SK-N-SH treated with all-trans-retinoic acid at 6 μM for 48 hours (cell line): ENCODE measurements around the gene CDK18.

ENCODE experiments used
- ATAC-seq: fragments of 200-7000 bp; cut with Tn5 transposase; 3 replicates; pipeline ENCODE4 v1.9.1; 2020; ENCODE audit warnings: mild to moderate bottlenecking, moderate library complexity
- ARNTL ChIP-seq: fragments of 450-650 bp; formaldehyde crosslinking; IDR thresholded peaks from 2 replicates; pipeline ENCODE4 v1.5.0; 2020; ENCODE audit warnings: low read depth, mild to moderate bottlenecking, moderate library complexity, borderline replicate concordance
- CREB5 ChIP-seq: fragments of 250-450 bp; sonication (Bioruptor Pico); IDR thresholded peaks from 2 replicates; pipeline ENCODE4 v1.5.1; 2020; ENCODE audit warnings: low read depth, mild to moderate bottlenecking, moderate library complexity
- CSDC2 ChIP-seq: fragments of 250-450 bp; sonication (Bioruptor Pico); IDR thresholded peaks from 2 replicates; pipeline ENCODE4 v1.5.0; 2020; ENCODE audit warnings: mild to moderate bottlenecking, moderate library complexity
- CSRNP3 ChIP-seq: fragments of 250-450 bp; sonication (Bioruptor Pico); IDR thresholded peaks from 2 replicates; pipeline ENCODE4 v1.5.1; 2021; ENCODE audit warnings: mild to moderate bottlenecking, moderate library complexity
- ESRRG ChIP-seq: fragments of 250-450 bp; sonication (Bioruptor Pico); IDR thresholded peaks from 2 replicates; pipeline ENCODE4 v1.6.1; 2021; ENCODE audit warnings: mild to moderate bottlenecking
- GLIS3 ChIP-seq: fragments of 250-450 bp; sonication (Bioruptor Pico); IDR thresholded peaks from 2 replicates; pipeline ENCODE4 v1.5.0; 2020; ENCODE audit warnings: mild to moderate bottlenecking, moderate library complexity
- ISL1 ChIP-seq: fragments of 250-450 bp; sonication (Bioruptor Pico); IDR thresholded peaks from 2 replicates; pipeline ENCODE4 v2.1.2; 2022; ENCODE audit warnings: mild to moderate bottlenecking, moderate library complexity
- PATZ1 ChIP-seq: fragments of 250-450 bp; sonication (Bioruptor Pico); IDR thresholded peaks from 2 replicates; pipeline ENCODE4 v1.8.0; 2020; ENCODE audit warnings: mild to moderate bottlenecking, moderate library complexity, borderline replicate concordance
- POU6F1 ChIP-seq: fragments of 250-450 bp; sonication (Bioruptor Pico); IDR thresholded peaks from 2 replicates; pipeline ENCODE4 v1.8.0; 2021; ENCODE audit warnings: low read depth, mild to moderate bottlenecking, moderate library complexity, borderline replicate concordance
- PPARA ChIP-seq: fragments of 250-450 bp; sonication (Bioruptor Pico); IDR thresholded peaks from 2 replicates; pipeline ENCODE4 v1.5.0; 2020; ENCODE audit warnings: mild to moderate bottlenecking, borderline replicate concordance
- RARB ChIP-seq: fragments of 250-450 bp; sonication (Bioruptor Pico); IDR thresholded peaks from 2 replicates; pipeline ENCODE4 v1.8.0; 2021; ENCODE audit warnings: mild to moderate bottlenecking, moderate library complexity
- SNAI2 ChIP-seq: fragments of 250-450 bp; sonication (Bioruptor Pico); IDR thresholded peaks from 2 replicates; pipeline ENCODE4 v1.5.0; 2020; ENCODE audit warnings: mild to moderate bottlenecking, moderate library complexity
- TCF4 ChIP-seq: fragments of 250-450 bp; sonication (Bioruptor Pico); IDR thresholded peaks from 2 replicates; pipeline ENCODE4 v1.8.0; 2021; ENCODE audit warnings: mild to moderate bottlenecking, moderate library complexity, borderline replicate concordance
- TOX ChIP-seq: fragments of 250-450 bp; sonication (Bioruptor Pico); IDR thresholded peaks from 2 replicates; pipeline ENCODE4 v1.8.0; 2021; ENCODE audit warnings: mild to moderate bottlenecking, moderate library complexity, borderline replicate concordance
- ZFP3 ChIP-seq: fragments of 250-450 bp; sonication (Bioruptor Pico); IDR thresholded peaks from 2 replicates; pipeline ENCODE4 v1.5.0; 2020; ENCODE audit warnings: mild to moderate bottlenecking, moderate library complexity
- ZFP30 ChIP-seq: fragments of 450-650 bp; formaldehyde crosslinking; IDR thresholded peaks from 2 replicates; pipeline ENCODE4 v1.5.0; 2022; ENCODE audit warnings: mild to moderate bottlenecking, moderate library complexity
- ZNF565 ChIP-seq: fragments of 450-650 bp; formaldehyde crosslinking; conservative IDR thresholded peaks from 2 replicates; pipeline ENCODE4 v1.5.0; 2020; ENCODE audit warnings: low read depth, mild to moderate bottlenecking, moderate library complexity
- ZNF70 ChIP-seq: fragments of 450-650 bp; formaldehyde crosslinking; IDR thresholded peaks from 2 replicates; pipeline ENCODE4 v1.5.0; 2020; ENCODE audit warnings: mild to moderate bottlenecking, moderate library complexity
- ZNF8 ChIP-seq: fragments of 450-650 bp; formaldehyde crosslinking; IDR thresholded peaks from 2 replicates; pipeline ENCODE4 v1.5.0; 2020; ENCODE audit warnings: mild to moderate bottlenecking, moderate library complexity

CDK18 gene

GRCh38 chr1:205522692-205523091, 18.2 kb downstream of the CDK18 start:
- no peak for TF ChIP-seq TCF4 (CRISPR knock-in tag)
- TF ChIP-seq ZNF8 (CRISPR knock-in tag) = no peak
- ATAC-seq = no peak

- no peak for ATAC-seq
Measured at GRCh38 chr1:205523261-205523890, 18.9 kb downstream of the CDK18 start.

GRCh38 chr1:205523891-205524793, 19.7 kb downstream of the CDK18 start:
- no peak for TF ChIP-seq GLIS3
- peak; percentile 67 for TF ChIP-seq ZNF70 (CRISPR knock-in tag)
- peak; percentile 81 for ATAC-seq

More at GRCh38 chr1:205523261-205523890, 18.9 kb downstream of the CDK18 start:
- no peak for TF ChIP-seq ZNF70 (CRISPR knock-in tag)
- TF ChIP-seq RARB (CRISPR knock-in tag) = no peak
- TF ChIP-seq ZNF8 (CRISPR knock-in tag) = no peak
- TF ChIP-seq SNAI2 = no peak
- TF ChIP-seq PATZ1 (CRISPR knock-in tag) = no peak
- TF ChIP-seq TCF4 (CRISPR knock-in tag) = no peak
- no peak for TF ChIP-seq ISL1 (CRISPR knock-in tag)
- no peak for TF ChIP-seq TOX (CRISPR knock-in tag)

GRCh38 chr1:205524794-205525101, 20.3 kb downstream of the CDK18 start:
- TF ChIP-seq ZNF565 (CRISPR knock-in tag) (no peak), ZFP3 (CRISPR knock-in tag) (no peak), PPARA (CRISPR knock-in tag) (no peak)
- ATAC-seq = no peak

GRCh38 chr1:205525495-205526285, 21.2 kb downstream of the CDK18 start:
- no peak for ATAC-seq
- no peak for TF ChIP-seq TOX (CRISPR knock-in tag)
- TF ChIP-seq ZNF8 (CRISPR knock-in tag) = no peak
- TF ChIP-seq TCF4 (CRISPR knock-in tag) = no peak
- TF ChIP-seq PATZ1 (CRISPR knock-in tag) = no peak
- TF ChIP-seq ESRRG (CRISPR knock-in tag) = no peak

GRCh38 chr1:205526431-205526830, 22.0 kb downstream of the CDK18 start:
- no peak for ATAC-seq
- no peak for TF ChIP-seq ARNTL (CRISPR knock-in tag)
- TF ChIP-seq PATZ1 (CRISPR knock-in tag) = no peak
- no peak for TF ChIP-seq ZNF565 (CRISPR knock-in tag)
- TF ChIP-seq CSDC2 (CRISPR knock-in tag) = no peak
- TF ChIP-seq CSRNP3 (CRISPR knock-in tag) = no peak
- TF ChIP-seq POU6F1 = no peak
- no peak for TF ChIP-seq ZNF8 (CRISPR knock-in tag)
- no peak for TF ChIP-seq PPARA (CRISPR knock-in tag)
- TF ChIP-seq CREB5 (CRISPR knock-in tag) = no peak
- TF ChIP-seq ZFP30 (CRISPR knock-in tag) = no peak
- TF ChIP-seq TOX (CRISPR knock-in tag) = no peak
